Stimulated activated CD4-positive, alpha-beta T cell treated with anti-CD3 and anti-CD28 coated beads, Interleukin-4, amount 100 ng/mL, for 48 hours (primary cell): ENCODE measurements around the gene KRTAP3-1.
"Not testable (repeated sequence)": the region's sequence is repeated elsewhere in the genome, so short reads cannot be mapped to it uniquely, and the experiment has no call there.

ENCODE experiments used
- DNase-seq, 2 donors: peaks; one replicate each; pipeline ENCODE4 v3.0.0-alpha.2; 2020; ENCODE audit warnings: low read depth in 2 of 2

KRTAP3-1 gene

GRCh38 chr17:41015454-41015853 is 6.5 kb upstream of the KRTAP3-1 start:
- no peak for DNase-seq

DNA sequence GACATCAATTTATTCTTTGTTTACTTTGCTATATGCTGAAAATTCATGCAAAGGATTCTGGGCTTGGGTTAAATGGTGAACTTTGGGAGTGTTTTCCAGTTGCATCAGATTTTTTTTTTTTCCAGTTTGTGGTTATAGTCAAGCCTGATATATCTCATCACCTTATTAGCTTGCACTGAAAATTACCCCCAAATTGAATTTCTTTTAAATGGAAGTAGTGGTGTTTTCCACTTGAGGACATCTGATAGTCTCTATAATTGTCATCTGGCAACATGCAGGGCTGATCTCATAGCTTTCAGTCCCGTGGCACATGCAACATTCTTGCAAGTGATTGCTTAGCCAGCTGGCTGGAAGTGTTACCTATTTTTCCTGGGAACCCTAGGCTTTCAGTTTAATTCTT is 4.7 kb upstream of the KRTAP3-1 start:
- no peak for DNase-seq

GRCh38 chr17:41013181-41013580 is 4.3 kb upstream of the KRTAP3-1 start:
- DNase-seq = no peak

- DNase-seq = no peak
Measured at GRCh38 chr17:41012326-41013120, 3.6 kb upstream of the KRTAP3-1 start.

DNA sequence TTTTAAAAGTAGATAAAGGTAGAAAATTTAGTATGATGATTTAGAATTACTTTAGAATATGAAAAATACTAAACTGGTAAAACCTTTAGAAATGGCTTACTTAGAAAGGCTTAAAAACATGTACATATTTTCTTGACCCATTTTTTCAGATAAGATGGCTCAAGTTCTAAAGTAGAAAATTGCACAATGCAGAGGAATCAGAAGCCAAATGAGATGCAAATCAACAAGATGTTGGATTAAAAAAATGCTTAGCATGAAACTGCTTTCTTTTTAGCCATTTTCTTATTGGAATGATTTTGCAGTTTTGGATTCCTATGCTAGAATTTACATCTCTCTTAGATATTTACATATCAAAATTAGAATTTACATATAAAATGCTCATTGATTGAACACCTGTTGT is 1.5 kb upstream of the KRTAP3-1 start:
- no peak for DNase-seq

DNA sequence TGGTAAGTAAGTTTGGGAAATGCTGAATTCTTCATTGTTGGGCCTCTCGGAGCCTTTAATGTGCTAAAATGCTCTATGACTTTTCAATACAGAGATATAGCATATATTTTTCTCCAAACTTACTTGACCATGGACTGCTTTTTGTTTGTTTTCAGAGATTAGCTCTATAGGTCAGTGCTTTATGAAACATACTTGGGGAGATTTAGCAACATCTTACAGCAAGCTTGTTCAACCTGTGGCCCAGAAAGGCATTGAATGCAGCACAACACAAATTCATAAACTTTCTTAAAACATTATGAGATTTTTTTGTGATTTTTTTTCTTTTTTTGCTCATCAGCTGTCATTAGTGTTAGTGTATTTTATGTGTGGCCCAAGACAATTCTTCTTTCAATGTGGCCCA is 1.0 kb upstream of the KRTAP3-1 start:
- no peak for DNase-seq

- no peak for DNase-seq
Measured at GRCh38 chr17:41009301-41009760, 403 bp upstream of the KRTAP3-1 start.

DNA sequence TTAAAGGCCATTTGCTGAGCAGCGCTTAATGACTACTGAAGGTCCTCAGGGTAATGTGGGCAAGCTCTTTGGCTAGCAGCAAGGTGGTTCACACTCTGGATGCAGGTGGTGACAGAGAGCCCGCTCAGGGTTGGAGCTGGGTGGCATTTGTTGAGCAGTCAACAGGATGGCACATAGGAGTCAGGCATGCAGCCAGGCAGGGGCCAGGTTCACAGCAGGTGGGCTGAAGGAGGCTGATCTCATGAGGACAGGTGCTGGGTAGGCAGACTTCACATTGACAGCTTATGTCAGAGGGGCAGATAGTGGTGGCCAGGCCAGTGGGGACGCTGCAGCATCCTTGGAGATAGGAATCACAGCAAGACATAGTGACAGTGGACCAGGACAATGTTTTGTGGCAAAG is 4.5 kb downstream of the KRTAP3-1 start:
- DNase-seq = no peak

DNA sequence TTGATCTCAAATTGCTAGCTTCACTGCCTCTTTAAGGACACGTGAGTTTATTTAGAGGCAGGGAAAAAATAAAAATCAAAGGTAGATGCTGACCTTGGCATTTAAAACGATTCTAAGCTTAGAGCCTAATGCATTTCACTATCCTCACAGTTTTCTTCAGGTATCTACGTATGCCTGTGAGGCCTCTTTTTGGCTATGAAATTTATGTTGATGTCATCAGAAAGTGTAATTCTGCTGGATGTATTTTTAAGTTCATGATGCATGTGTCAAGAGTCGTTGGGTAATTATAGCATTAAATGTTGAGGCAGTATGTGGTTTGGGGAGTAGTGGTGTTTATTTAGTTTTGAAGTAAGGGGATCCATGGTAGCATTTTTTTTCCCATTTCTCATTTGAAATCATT is 5.0 kb downstream of the KRTAP3-1 start:
- DNase-seq = no peak

DNA sequence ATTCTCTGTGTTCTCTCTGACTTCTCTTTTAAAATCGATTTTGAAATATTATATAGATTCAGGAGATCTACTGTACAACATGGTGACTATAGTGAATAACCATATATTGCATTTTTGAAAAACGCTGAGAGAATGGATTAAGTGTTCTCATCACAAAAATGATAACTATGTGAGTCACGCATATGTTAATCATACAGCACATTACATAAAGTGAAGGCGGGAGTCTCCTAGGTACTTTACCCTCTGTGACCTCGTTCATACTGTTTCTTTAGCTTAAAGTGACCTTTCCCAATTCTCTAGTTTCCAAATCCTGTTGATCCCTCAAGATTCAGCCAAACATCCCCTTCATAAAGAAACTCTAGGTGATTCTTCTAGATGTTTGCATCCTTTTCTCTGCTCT is 6.1 kb downstream of the KRTAP3-1 start:
- no peak for DNase-seq

DNA sequence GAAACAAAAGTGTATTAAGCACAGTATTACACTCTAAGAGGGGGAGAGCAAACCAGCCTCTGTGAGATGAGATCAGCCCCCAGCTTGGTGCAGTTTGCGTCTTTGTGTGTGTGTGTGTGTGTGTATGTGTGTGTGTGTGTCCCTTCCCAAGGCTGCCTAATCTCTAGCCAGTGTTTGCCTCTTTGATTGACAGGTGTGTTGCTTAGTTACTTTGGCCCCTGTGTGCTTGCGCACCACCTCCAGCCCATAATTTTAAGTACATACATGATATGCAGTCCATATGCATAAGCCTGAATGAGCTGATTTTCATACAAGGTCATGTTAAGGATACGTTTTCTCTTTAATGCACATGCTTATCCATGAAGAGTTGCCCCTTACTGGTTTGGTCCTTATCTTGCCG is 7.1 kb downstream of the KRTAP3-1 start:
- DNase-seq = no peak

DNA sequence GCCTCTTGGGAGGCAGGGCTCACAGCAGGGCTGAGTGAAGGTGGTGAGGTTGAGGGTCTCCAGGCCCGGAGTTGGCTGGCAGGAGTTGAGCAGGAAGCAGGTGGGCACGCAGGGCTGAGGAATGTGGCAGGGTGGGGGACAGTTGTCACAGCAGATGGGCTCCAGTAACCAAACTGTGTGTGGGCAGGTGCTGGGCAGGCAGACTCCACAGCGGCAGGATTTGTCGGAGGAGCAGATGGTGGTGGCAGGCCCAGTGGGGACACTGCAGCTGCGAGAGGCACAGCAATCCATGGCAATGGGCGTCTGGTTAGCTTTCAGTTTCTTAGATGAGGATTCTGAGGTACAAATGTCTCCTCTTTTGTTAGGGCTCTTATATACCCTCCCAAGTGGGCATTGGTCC is 9.4 kb downstream of the KRTAP3-1 start, which contains the start of gene KRTAP3-2:
Gene KRTAP3-2, minus strand, starts transcription at position 344 of the 400 bp plus-strand sequence. Its CDS starts 53 bp downstream, at position 291.
- DNase-seq = not testable (repeated sequence)

DNA sequence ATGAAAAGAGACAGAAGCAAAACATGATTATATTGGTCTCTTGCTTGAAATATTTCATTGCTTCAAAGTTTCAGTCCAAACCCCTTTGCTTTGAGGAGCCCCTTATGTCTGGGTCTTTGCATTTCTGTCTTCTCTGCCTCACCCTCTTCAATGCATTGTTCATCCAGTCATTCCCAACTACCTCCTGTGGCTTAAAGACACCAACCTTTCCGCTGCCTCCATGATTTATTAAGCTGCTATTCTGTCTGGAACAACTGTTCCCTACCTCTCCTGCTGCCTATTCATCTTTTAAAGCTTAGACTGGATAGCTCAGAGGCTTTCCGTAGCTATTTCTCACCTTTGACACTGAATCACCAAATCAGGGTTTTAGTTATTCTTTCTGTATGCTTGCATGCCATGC is 11.6 kb downstream of the KRTAP3-1 start:
- DNase-seq = no peak

GRCh38 chr17:40996829-40997228 is 12.1 kb downstream of the KRTAP3-1 start:
- no peak for DNase-seq

- no peak for DNase-seq
Measured at GRCh38 chr17:40995116-40995515, 13.8 kb downstream of the KRTAP3-1 start.

DNA sequence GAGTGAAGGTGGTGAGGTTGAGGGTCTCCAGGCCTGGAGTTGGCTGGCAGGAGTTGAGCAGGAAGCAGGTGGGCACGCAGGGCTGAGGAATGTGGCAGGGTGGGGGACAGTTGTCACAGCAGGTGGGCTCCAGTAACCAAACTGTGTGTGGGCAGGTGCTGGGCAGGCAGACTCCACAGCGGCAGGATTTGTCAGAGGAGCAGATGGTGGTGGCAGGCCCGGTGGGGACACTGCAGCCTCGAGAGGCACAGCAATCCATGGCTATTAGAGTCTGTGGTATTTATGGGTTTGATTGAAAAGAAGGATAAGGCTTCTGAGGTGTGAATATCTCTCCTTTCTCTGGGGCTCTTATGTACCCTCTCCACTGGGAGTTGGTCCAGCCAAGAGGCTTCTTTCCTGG is 15.1 kb downstream of the KRTAP3-1 start, which contains the start of gene KRTAP3-3:
Gene KRTAP3-3, minus strand, starts transcription at position 326 of the 400 bp plus-strand sequence. Its CDS starts 67 bp downstream, at position 259.
- DNase-seq = no peak

- DNase-seq = no peak
Measured at GRCh38 chr17:40993084-40993483, 15.8 kb downstream of the KRTAP3-1 start.

- DNase-seq = no peak
Measured at GRCh38 chr17:40992666-40993065, 16.3 kb downstream of the KRTAP3-1 start.

DNA sequence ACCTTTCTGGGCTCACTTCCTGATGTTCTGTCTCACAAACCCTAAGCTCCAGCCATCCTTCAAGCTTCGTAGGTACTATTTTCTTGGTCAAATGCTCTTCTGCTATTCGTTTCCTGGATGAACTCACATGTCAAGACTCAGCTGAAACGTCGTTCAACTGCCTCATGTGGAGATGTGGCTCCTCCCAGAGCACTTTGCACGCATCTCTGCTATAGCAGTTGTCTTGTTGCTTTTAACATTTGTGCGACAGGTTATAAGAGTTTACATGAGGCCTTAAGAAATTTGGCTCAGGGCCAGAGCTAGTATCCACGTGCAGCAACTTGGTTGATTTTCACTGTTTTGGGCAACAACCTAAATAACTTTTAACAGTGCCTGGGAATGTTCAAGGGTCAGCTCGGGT is 22.0 kb downstream of the KRTAP3-1 start:
- no peak for DNase-seq

GRCh38 chr17:40984226-40984625 is 24.7 kb downstream of the KRTAP3-1 start, which contains the start of gene KRT40:
TSS of gene KRT40 (minus strand) at chr17:40984326. CDS start at chr17:40984273, 53 bp downstream.
- DNase-seq = no peak

GRCh38 chr17:40981115-40981514 is 27.8 kb downstream of the KRTAP3-1 start:
- no peak for DNase-seq

GRCh38 chr17:40980596-40980995 is 28.3 kb downstream of the KRTAP3-1 start:
- no peak for DNase-seq

GRCh38 chr17:40980117-40980516 is 28.8 kb downstream of the KRTAP3-1 start:
- no peak for DNase-seq
